ENCODE results near the gene TEN1. TPM values are rescaled to one million over a fixed set of nuclear protein-coding genes. Genes with fewer than 3 reads are reported as not detected.

TEN1 gene
- total RNA-seq, 1 donor from 2014 or later: 10.3 TPM

DNA sequence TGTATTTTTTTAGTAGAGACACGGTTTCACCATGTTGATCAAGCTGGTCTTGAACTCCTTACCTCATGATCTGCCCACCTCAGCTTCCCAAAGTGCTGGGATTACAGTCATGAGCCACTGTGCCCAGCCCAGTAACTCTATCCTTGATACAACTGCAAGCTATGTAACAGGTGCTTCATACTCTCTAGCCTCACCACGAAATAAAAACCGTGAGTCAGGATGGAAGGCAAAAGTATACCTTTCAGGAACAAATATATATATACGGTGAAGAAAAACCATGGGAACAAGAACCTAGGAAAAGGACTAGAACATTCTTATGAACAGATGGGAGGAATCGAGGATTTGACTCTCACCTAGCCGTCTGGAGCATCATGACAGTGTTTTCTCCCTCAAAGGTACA, 28.6 kb upstream of the TEN1 start:
- no peaks in the 10 kb centered on the region for H3K27me3 ChIP-seq
- H3K27ac ChIP-seq: no peak overlapping the region
- H3K9me3 ChIP-seq: no peaks in the 10 kb centered on the region
- no peaks in the 10 kb centered on the region for H3K4me1 ChIP-seq
- no peak for DNase-seq (ENCODE audit: extremely low spot score in 2 of 2)
- peaks cover 2 to 91% of the 10 kb centered on the region in 2 donors for H3K36me3 ChIP-seq
- TF ChIP-seq POLR2AphosphoS5 (IDR thresholded peaks at IDR 0.05; ENCODE audit: insufficient read depth in 1 of 2, low read depth in 1 of 2) (no peak), CTCF (IDR thresholded peaks at IDR 0.05) (no peak), POLR2A (IDR thresholded peaks at IDR 0.05) (no peak)
- no peak overlapping the region for H3K4me3 ChIP-seq
- intact Hi-C loops (cut with DNase I): no loop called here

DNA sequence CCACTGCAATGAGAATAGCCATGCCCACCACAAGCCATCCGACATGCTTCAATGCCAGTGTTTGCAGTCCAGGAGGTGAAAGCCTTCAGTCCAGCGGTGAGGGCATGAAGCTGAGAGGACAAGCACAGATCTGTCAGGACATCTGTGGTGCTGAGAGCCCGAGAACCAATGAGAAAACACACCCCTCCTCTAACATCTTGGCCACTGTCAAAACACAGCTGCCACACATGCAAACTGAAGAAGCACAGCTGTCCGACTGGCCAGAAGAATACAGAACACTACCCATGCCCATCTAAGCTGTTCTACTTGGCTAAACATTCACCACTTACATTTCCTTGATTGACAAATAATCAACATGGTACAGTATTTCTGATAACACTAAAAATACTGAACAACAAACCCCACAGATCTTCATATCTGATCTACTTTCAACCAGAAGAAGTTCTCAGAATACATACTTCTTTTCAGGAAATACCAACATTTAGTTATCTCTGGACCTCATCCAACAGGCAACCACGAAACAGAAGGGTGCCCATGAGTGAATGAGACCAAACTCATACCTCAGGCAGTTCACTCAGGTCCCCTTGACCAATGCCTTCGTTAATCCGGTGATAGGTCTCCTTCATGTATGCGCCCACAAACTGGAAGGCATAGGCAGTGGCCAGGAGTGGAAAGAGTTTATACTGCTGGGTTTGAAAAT, 28.0 kb upstream of the TEN1 start:
- no peak overlapping the region for H3K4me3 ChIP-seq
- no peaks in the 10 kb centered on the region for H3K27me3 ChIP-seq
- no peak overlapping the region for H3K27ac ChIP-seq
- peaks cover 2 to 94% of the 10 kb centered on the region in 2 donors for H3K36me3 ChIP-seq
- H3K4me1 ChIP-seq: no peaks in the 10 kb centered on the region
- TF ChIP-seq POLR2AphosphoS5 (IDR thresholded peaks at IDR 0.05; ENCODE audit: insufficient read depth in 1 of 2, low read depth in 1 of 2): no peak
- no peak for TF ChIP-seq CTCF (IDR thresholded peaks at IDR 0.05)
- TF ChIP-seq POLR2A (IDR thresholded peaks at IDR 0.05): no peak
- no peaks in the 10 kb centered on the region for H3K9me3 ChIP-seq
- DNase-seq (ENCODE audit: extremely low spot score in 2 of 2): no peak
- intact Hi-C loops (cut with DNase I): no loop called here

DNA sequence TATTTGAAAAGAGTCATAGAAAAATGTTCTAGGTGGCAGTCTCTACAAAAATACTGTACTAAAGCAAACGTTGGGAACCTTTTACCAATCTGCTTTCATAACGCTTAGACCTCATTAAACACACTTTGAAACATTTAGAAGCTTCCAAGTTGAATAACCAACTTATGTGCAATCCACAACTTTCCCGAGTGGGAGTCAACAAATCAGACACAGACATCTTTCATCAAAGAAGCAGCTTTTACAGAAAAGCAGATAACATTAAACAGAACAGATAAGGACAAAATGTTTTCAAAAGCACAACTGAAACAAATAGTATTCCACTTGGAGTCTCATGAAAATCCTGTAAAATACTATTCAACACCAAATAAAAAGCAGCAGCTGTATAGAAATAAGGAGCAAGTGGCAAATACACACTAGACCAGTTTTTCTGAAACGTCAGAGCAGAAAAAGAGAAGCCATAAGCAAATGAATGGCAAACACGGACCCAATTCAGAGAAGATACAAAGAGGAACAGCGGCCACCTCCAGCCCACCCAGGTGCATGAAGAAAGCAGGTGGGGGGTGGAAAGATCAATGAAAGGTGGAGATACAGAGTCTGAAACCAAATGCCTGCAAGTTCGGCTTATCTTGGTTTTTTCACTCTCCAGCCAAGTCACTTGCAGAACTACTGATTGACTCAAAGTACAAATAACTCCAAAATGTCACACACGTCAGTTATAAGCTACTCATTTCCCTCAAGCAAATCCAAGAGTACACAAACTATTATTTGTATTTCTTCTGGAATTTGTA, 19.8 kb upstream of the TEN1 start:
- Histone ChIP-seq H3K9me3 (no peaks in the 10 kb centered on the region), H3K4me3 (no peak overlapping the region), H3K4me1 (peaks cover 7% of the 10 kb centered on the region), H3K27ac (no peak overlapping the region), H3K36me3 (peaks cover 0 to 28% of the 10 kb centered on the region in 2 donors), H3K27me3 (no peaks in the 10 kb centered on the region)
- intact Hi-C loops (cut with DNase I): no loop called here
- no peak for DNase-seq (ENCODE audit: extremely low spot score in 2 of 2)
- TF ChIP-seq POLR2AphosphoS5 (IDR thresholded peaks at IDR 0.05; ENCODE audit: insufficient read depth in 1 of 2, low read depth in 1 of 2) (no peak), CTCF (IDR thresholded peaks at IDR 0.05) (no peak), POLR2A (IDR thresholded peaks at IDR 0.05) (no peak)

DNA sequence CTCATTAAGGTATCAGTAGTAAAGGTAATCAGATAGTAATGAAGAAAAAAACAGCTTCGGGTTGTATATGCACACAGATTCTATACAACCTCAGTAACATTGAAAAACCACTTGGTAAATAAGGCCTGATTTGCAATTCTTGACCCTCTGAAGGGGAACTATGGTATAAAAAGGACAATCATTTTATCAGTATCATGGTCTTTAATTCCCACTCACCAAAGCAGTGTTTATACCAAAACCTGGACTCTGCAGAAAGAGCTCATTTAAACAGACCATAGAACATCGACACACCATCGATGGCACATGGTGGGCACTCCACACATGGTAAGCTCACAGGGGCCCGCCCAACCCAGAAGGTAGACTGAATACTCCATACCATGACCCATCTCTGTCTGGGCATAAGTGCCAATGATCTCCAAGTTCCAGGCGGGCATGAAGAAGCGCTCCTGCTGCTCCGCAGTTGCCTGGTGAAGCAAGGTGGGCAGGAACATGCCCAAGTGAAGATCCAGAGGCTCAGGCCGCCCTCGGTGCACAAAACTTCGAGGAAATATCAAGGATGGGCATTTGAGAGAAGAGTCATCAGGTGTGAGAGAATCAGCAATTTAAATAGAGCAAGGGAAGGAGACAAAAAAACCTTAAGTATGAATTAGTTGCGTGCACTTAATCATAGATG, 19.1 kb upstream of the TEN1 start:
- intact Hi-C loops (cut with DNase I): no loop called here
- H3K27me3 ChIP-seq: no peaks in the 10 kb centered on the region
- no peak for DNase-seq (ENCODE audit: extremely low spot score in 2 of 2)
- H3K9me3 ChIP-seq: no peaks in the 10 kb centered on the region
- H3K4me3 ChIP-seq: no peak overlapping the region
- H3K27ac ChIP-seq: no peak overlapping the region
- H3K36me3 ChIP-seq: peaks cover 0 to 23% of the 10 kb centered on the region in 2 donors
- peaks cover 7% of the 10 kb centered on the region for H3K4me1 ChIP-seq
- TF ChIP-seq POLR2AphosphoS5 (IDR thresholded peaks at IDR 0.05; ENCODE audit: insufficient read depth in 1 of 2, low read depth in 1 of 2) (no peak), CTCF (IDR thresholded peaks at IDR 0.05) (no peak), POLR2A (IDR thresholded peaks at IDR 0.05) (no peak)

All from vagina (tissue), 2 donors.